Stimulated activated CD8-positive, alpha-beta memory T cell treated with anti-CD3 and anti-CD28 coated beads, Interleukin-12 subunit alpha, Interleukin-12 subunit beta, amount 100 ng/mL, for 24 hours (primary cell): ENCODE measurements around the gene MTR.

Experiments
- DNase-seq: peaks from one replicate; pipeline ENCODE4 v3.0.0-alpha.2; 2020; ENCODE audit errors: extremely low read depth

MTR gene

DNA sequence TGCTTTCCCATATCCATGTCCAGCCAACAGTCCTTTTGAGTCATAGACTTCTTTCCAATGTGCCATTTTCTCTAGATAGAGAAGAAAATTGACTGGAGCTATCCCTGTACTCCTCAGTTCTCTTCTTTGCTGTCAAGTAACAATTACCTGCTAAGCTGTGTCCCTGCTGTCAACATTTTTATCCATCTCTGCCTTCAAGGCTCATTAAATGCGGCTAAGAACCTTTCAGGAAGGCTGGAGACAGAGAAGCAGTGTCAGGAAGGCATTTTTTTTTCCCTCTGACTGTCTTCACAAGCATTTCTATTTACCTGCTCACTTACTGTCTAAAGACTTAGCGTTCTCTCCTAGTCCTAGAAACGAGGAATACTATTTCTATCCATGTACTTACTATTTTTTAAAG is 69.1 kb downstream of the MTR start:
- no peak for DNase-seq

DNA sequence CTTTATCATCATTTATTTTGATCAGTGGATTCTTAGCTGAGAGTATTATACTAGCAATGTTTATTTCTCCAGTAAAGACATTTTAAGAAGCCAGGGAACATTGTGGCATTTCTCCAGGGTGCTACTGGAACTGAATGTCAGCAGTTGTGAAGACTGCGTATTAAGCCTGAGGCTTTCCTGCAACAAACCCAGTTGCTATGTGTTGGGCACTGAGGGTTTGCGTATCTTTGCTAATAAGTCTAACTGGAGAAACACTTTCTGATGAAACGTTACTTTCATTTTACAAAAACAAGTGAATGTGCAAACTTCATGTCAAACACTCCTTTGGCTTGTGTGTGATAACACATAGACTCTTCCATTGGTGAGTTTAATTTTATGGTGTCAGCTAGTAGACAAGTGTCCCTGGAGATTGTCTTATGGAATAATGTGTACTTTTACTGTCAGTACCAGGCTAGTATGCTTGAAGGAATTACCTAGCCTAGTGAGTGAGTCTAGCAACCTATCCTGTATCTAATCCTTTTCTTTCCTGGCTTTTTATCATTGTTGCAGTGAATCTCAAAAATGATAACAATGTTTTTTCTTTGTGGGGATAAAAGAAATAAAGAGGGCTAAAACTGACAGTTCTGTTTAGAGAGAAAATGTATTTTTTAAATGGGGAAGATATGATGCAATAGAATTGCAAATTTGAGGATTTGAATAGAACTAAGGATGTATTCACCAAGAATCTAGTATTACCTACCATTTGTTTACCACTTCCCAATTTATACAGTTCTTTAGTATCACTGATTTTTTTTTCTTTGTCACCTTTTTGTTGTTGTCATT is 70.1 kb downstream of the MTR start:
- no peak for DNase-seq

DNA sequence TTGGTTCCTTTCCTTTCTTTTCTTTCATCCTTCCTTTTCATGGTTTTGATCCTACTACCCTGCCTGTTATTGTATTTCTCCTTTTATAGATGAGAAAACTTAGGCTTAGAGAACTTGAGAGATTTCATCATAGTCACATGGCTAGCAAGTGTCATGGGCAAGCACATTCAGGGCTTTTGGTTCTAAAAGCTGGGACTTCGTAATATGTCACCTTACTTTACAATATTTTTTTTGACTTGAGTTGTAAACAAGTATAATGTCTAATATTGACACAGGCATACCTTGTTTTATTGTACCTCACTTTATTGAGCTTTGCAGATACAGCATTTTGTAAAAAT is 70.7 kb downstream of the MTR start:
- DNase-seq: no peak

DNA sequence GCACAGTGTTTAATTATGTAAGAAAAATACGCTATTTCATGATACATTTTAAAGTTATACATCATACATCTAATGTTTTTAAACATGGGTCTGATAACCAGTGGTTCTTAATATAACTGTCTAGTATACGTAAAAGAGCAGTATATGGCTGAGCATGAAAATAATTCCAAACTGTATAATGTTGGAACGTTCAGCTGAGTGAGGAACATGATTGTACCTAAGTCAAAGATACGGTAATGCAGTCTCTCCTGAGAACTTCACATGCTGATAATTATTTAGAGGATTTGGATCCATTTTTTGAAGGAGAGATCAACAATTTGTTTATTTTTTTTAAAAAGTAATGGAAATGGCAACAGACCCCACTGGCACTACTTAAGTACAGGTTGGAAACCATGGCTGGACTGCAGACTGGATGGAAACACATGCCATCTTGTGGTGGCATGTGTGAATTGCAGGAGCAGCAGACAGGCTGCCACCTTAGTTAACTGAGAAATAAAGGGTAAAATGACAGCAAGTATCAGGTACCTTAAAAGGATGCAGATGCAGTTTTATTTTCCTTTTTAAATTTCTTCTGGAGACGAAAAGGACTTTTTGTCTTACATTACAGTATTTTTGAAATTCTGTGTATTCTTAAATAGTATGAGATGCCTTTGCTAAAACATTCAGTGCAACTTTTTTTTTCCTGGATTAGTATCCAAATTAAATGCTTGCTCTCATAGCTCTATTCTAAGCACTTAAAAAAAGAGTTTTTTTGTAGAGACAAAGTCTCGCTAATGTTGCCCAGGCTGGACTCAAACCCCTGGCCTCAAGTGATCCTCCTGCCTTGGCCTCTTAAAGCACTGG is 73.8 kb downstream of the MTR start:
- DNase-seq: no peak

DNA sequence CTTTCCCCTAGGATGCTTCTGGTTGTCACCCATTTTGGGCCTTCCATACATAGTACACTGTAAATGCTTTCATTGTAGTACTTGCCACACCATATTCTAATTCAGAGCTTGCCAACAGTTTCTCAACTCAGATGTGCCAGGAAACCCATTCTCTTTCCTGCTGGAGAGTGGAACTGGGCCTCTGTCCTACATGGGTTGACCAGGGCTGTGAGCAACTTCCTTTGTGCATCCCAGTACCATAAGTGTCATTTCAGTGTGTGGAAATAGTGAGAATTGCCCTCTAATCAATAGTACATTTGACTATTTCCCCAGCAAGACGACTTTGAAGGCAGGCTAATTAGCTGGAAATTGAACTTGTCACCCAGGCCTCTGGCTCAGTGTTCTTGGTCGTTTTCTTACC is 74.8 kb downstream of the MTR start:
- no peak for DNase-seq

DNA sequence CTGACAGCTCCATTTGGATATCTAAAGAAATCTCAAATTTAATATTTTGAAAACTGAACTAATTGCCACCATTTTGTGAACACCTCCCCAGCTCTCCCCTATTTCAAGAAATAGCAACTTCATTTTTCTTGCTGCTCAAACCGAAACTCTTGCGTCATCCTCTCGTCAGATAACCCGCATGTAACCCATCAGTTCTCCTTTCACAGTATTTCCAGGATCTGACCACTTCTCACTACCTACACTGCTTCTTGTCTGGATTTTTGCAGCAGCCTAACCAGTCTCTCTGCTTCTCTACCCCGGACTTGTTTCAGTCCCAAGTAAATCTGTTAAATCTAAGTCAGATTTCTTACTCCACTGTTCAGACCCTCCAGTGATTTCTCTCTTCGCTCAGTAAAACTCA is 75.6 kb downstream of the MTR start:
- DNase-seq: no peak

DNA sequence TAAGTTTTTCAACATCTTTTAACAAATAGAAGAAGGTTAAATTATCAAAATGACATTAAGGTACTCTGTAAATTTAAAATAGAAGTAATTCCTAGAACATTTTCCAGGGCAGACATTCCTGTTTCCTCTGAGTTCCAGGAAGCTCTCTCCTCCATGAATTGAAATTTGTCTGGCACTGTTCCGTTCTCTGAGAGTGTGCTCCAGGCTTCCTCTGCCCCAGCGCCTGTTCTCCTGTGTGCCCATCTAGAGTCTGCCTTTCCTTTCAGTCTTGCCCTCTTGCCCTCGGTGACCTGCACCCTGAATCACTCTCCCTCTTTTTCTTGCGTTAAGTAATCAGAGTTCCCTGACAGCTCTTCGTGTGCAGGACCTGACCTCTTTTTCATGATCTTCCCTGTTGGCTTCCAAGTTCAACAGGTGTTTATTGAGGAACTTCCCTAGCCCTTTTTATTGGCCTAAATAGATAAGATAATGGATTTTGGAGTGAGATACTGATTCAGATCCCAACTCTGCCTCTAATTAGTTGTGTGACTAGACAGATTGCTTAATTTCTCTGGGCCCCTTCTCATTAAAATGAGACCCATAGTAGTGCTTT is 77.1 kb downstream of the MTR start:
- no peak for DNase-seq

DNA sequence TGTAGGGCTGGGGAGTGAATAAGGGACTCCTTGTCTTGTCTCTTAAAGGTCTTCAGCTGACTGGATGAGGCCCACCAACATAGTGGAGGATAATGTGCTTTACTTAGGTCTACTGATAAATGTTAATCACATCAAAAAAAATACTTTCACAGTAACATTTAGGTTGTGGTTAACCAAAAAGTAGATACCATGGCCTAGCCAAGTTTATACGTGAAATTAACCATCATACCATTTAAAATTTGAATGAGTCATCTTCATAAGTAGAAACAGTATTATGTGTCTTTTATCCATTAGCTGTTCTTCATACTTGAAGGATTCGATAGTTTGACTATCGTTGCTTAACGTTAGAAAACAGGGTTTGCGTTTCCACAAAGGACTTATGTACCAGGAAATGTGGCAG is 80.9 kb downstream of the MTR start:
- no peak for DNase-seq

DNA sequence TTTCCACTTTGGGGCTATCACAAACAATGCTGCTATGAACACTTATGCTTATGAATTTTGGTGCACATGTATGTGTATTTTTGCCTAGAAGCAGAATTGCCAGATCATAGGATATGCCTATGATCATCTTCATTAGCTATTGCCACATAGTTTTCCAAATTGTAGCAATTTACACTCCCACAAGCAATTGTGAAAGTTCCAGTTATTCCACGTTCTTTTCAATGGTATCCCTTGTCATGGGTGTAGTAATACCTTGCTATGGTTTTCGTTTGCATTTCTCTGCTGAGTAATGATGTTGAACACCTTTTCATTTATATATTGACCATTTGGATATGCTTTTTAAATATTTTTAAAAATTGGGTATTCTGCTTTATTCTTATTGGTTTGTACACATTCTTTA is 82.6 kb downstream of the MTR start:
- DNase-seq: no peak

DNA sequence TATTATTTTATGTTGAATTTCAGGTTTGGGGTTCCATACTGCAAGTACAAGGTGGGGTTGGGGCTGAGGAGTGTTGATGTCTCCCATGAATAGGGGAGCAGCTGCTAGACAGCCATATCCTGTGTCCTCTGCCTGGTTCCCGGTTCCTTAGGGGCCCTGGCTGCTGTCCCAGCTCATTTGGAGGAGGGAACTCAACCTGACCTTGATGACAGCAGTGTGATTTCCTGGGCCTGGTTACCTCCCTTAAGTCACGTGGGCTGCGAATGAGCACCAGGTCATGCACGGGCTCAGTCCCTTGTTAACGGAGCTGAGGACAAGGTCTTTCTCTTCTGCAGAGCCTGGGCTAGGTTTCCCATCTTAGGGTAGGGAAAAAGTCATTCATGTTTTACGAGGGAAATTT is 85.1 kb downstream of the MTR start:
- no peak for DNase-seq

DNA sequence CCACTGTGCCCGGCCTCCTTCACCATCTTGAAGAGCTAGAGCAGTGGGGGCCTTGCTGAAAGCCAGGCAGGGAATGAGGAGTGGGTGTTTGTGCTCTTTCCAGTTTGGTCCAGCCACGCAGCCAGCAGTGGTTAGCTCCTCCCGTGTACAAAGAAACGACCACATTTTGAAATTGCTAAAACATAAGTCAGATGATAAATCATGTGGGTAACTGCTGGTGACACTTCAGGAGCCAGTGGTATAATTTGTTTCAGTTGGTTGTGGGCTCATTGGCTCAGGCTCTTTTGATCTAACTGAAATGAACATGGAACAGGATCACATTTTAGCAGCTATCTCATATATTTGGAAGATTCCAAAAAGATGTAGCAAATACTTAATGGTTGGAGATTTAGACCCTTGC is 87.6 kb downstream of the MTR start:
- DNase-seq: no peak

DNA sequence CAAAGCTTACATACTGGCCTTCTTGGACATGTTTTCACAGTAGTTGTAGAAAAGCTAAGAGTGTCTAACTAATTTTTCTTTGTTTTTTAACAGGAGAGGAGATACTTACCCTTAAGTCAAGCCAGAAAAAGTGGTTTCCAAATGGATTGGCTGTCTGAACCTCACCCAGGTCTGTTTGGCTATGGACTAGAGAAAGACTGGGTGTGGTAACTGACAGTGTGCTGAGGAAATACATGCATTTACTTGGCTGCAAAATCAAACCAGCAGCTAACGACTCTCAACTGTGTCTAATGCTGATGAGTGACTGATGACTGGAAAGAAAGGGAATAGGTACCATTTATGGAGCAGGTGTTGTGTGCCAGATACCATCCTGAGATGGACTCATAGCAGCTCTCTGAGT is 91.1 kb downstream of the MTR start:
- DNase-seq: no peak

DNA sequence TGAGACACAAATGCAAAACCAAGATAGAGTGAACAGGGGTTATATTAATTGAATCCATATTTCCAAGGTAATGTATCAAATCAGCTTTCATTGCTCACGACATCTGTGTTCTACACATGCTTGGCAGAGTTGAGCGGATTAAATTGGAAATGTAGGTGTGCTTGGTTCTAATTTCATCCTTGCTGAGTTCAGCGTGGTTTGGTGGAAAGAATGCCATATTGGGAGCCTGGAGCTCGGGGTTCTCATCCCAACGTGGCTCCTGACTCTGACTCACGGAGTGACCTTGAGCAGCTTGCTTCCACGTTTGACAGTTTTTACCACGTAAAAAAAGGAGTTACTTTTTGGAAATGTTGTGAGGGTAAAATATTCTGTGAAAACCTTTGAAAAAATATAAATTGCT is 92.0 kb downstream of the MTR start:
- DNase-seq: no peak

DNA sequence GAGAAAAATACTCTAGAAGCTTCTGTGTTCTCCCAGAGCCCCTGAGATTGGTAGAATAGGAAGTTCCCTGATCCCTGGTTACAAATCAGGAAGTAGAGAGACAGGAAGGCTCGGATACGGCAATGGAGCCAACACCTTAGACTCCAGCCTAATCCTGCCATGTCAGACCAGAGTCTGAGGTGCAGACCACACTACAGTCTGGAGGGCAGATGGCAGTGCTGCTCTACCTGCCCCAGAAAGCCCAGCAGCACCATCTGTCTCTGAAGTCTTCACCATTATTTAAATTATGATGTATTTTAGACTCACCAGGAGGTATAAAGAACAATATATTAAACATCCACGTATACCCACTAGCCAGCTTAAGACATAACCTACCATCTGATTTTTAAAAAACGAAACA is 93.0 kb downstream of the MTR start:
- DNase-seq: no peak

DNA sequence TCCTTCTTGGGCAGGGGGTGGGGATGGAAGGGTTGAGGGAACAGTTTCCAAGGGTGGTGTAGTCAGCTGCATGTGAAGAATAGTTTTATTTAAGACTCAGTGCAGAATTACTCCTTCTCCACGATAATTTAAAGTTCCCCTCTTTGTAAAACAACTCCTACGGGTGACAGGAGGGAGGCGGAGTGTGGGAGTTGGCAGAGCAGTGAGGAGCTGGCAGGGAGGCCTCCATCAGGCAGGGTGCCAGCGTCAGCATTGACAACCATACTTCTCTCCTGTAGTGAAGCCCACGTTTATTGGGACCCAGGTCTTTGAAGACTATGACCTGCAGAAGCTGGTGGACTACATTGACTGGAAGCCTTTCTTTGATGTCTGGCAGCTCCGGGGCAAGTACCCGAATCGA is 93.8 kb downstream of the MTR start:
- DNase-seq: no peak

DNA sequence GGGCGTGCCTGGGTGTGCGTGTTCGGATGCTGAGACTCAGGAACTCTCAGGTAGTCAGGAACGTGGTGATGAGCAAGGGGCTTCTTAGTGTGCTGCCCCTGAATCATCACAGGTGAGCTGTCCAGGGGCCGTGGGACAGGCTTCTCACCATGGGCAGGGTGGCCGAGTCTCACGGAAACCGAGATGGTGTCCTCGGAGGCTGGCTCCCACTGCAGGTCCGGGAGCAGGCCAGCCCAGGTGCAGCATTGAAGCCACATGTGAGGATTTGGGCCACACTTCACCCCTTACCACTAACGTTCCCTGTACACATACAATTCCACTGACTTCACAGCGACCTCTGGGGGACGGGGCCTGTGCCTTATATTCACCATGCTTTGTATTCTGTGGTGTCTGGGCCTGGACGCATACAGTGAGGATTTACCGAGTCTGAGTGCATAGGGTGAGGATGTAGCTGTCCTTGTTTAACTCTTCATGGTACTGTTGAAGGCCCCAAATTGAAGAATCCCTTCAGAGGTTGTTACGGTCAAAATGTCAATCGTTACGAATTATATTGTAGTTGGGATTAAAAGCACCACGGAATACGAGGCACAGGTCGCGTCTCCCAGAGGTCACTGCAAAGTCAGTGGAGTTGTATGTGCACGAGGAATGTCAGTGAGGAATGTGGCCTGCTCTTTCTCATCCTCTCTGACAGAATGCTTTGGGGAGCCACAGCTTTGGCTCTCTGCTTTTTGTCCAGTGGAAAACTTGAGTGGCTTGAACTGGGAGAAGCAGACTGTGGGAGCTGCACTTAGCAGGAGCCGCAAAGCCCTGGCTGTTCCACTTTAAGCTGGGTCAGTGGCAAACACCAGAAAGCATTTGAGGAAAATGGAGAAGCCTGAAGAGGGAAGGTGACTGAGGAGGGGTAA is 95.3 kb downstream of the MTR start:
- DNase-seq: no peak

DNA sequence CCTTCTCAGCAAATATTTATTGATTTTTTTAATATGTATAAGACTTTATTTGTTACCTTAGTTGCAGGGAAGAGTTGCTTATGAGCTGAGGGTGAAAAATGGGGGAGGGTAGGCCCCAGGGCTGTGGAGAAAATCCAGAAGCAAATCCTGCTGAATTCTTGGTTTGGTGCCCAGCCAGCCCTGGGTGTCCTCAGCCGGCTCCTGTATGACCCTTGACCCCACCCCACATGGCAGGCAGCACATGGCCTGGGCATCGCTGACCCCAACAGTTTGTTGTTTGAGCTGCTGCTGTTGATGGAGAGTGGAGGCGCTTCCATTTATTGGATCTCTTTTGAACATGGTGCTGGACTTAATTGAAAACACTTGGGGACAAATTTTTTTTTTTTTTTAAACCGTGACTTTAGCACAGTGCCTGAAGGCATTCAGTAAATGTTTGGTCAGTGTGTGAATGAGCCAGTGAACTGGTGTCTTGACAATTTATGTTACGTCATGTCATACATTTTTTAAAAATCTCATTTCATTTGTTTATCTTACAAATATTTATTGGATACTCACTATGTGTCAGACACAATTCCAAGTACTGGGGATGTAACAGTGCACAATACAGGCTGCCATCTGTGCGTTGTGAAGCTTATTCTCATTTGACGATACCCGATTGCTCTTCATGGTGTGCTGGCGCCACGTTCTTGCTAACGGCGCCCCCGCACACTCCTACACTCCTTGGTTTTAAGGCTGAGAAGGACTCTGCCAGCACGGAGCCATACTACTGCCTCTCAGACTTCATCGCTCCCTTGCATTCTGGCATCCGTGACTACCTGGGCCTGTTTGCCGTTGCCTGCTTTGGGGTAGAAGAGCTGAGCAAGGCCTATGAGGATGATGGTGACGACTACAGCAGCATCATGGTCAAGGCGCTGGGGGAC is 98.8 kb downstream of the MTR start:
- no peak for DNase-seq

DNA sequence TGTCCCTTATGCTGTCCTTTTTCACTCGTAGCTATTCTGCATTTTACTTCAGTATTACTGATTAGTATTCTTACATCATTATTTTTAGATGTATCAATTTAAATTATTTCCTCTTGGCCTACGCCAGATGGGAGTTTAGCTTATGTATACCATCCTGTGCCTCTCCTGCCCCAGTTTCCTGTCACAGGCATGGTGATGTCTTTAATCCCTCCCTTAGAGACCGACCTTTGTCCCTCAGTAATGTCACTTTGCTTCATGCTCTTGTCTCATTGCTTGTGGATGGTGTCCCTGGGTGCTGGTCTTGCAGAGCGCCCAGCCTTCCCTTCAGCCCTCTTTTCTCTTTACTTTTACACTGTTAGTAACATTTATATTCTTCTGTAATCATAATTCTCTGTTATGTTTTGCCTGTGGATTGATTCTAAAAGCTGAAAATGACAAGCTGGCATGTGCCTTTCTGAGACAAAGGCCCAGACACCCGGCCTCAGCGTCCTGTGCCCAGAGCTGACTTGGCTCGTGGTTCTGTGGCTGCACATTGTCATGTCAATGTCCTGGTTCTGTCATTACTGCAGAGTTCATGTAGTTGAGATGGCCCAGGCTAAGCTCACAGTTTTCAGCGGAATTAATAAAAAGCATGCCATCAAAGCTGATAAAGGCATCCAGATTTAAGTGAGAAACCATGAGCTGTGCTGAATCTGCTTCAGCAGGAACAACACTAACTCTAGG is 100.7 kb downstream of the MTR start:
- no peak for DNase-seq

DNA sequence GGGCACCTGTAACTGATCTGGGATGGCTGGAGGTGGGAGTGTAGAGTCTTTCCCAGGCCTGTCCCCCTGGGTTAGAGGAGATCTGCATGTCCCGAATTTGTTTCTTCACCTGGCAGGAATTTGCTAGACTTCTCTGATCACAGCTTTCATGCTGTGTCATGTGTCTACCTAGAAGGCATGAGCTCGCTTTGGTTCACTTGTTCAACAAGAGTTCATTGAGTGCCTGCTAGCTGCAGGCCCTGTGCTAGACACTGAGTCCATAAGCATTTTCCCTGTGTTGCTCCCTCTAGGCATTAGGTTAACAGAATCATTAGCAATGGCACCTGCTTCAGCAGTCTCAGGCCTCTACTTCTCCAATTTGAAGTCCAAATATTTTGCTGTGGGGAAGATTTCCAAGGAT is 101.6 kb downstream of the MTR start:
- no peak for DNase-seq
